A673 (cell line): ENCODE measurements around the gene XAB2. TPM values are rescaled to one million over a fixed set of nuclear protein-coding genes. Genes with fewer than 3 reads are reported as not detected.

Source experiments
- BruUV-seq: library from RNA; stranded (reverse); fragments of 400-500 nt; replicated peaks from 2 replicates; lab custom pipeline; 2021; lab: Mats Ljungman, UMichigan
- CTCF ChIA-PET: fragments of 300-600 bp; sonication (Branson Sonifier 250); formaldehyde crosslinking; loops from one replicate; lab custom pipeline; 2022; ENCODE audit warnings: antibody characterized with exemption; lab: Charles Lee
- POLR2A ChIA-PET: fragments of 300-600 bp; sonication (Branson Sonifier 250); formaldehyde crosslinking; loops from one replicate; lab custom pipeline; 2022; ENCODE audit warnings: antibody characterized with exemption; ENCODE audit not compliant: low non-redundant PET; lab: Charles Lee
- DNase-seq: peaks from one replicate; pipeline ENCODE4 v3.0.0-alpha.2; 2015; ENCODE audit warnings: low spot score
- H3K27ac ChIP-seq: fragments of 200-600 bp; sonication (generic); 2 replicates; pipeline ENCODE4 v1.5.1; 2016; ENCODE audit warnings: mixed run types, low read depth, mild to moderate bottlenecking, mixed read lengths, antibody characterized with exemption, low read length; ENCODE audit not compliant: poor library complexity, severe bottlenecking
- H3K27me3 ChIP-seq: fragments of 200-600 bp; sonication (generic); replicated peaks from 2 replicates; pipeline ENCODE4 v1.6.1; 2017; ENCODE audit warnings: mixed run types, low read depth, mild to moderate bottlenecking, mixed read lengths, antibody characterized with exemption, low read length; ENCODE audit not compliant: insufficient read depth, poor library complexity
- H3K36me3 ChIP-seq: fragments of 200-600 bp; sonication (generic); 2 replicates; pipeline ENCODE4 v1.6.1; 2016; ENCODE audit warnings: mixed run types, mild to moderate bottlenecking, mixed read lengths, antibody characterized with exemption, low read length; ENCODE audit not compliant: insufficient read depth, poor library complexity, severe bottlenecking
- H3K4me1 ChIP-seq: fragments of 200-600 bp; sonication (generic); 2 replicates; pipeline ENCODE4 v1.6.1; 2017; ENCODE audit warnings: mixed run types, mild to moderate bottlenecking, mixed read lengths, antibody characterized with exemption, low read length; ENCODE audit not compliant: insufficient read depth, poor library complexity, severe bottlenecking
- H3K4me3 ChIP-seq: fragments of 200-600 bp; sonication (generic); 2 replicates; pipeline ENCODE4 v1.5.1; 2016; ENCODE audit warnings: low read depth, mixed run types, mild to moderate bottlenecking, mixed read lengths, low read length; ENCODE audit not compliant: poor library complexity, severe bottlenecking
- H3K9me3 ChIP-seq: fragments of 200-600 bp; sonication (generic); 2 replicates; pipeline ENCODE4 v1.6.1; 2016; ENCODE audit warnings: mixed run types, low read depth, mild to moderate bottlenecking, mixed read lengths, antibody characterized with exemption, low read length; ENCODE audit not compliant: poor library complexity, severe bottlenecking
- EZH2 ChIP-seq: fragments of 200-600 bp; sonication (generic); IDR thresholded peaks from 2 replicates; pipeline ENCODE4 v1.6.1; 2017; ENCODE audit warnings: borderline replicate concordance, low read depth, mild to moderate bottlenecking, mixed read lengths, antibody characterized with exemption, low read length; ENCODE audit not compliant: poor library complexity, severe bottlenecking
- intact Hi-C: fragments of 100-400 bp; cut with micrococcal nuclease; formaldehyde crosslinking; loops from one replicate; pipeline ENCODE4 v1.10.0; 2022; ENCODE audit not compliant: unreplicated experiment
- total RNA-seq: library from RNA; stranded (reverse); gene quantifications from 2 replicates; pipeline ENCODE4 v1.2.3, GENCODE V29; 2021
- TF ChIP-seq, protein P1 (sequence below): fragments of 300-800, 200-600 bp; sonication (generic); conservative IDR thresholded peaks from 2 replicates; pipeline ENCODE4 v1.5.1; 2017; ENCODE audit warnings: low read depth, mild to moderate bottlenecking, antibody characterized with exemption, low read length, moderate library complexity, mixed read lengths

Gene XAB2
- total RNA-seq, 1 experiment from 2014 or later: 46.8 TPM

DNA sequence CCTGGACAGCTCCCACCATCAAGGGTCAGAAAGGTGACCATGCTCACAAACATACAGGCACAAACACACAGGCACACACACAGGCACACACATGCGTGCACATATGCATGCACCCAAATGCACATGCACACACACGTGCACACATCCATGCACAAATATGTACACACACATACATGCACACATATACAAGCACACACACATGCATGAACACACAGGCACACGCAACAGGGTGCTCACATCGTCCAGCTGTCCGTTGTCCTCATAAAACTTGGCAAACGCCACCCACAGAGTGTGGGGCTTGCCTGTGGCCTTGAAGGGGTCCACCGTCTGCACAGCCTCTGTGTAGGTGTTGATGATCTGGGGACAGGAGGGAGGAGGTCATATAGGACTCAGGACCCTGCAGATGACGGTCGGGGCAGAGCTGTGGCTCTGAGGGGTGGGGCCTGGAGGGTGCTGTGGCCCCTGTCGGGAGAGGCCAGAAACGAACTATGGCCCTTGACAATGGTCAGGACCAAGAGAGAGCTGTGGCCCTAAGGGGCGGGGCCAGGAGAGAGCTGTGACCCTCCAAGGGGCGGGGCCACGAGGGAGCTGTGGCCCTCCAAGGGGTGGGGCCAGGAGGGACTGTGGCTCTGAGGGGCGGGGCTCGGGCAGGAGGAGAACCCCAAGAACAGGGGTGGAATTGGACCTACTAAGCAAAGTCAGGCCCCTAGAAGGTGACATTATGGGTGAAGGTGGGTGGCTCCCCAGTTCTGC lies 6.2 kb downstream of the XAB2 start:
- ChIA-PET CTCF (no interaction called here), POLR2A (no interaction called here)
- no TSS peak for BruUV-seq
- Histone ChIP-seq H3K36me3 (peaks cover 31% of the 10 kb centered on the region), H3K27ac (no peak overlapping the region), H3K4me3 (no peak overlapping the region), H3K4me1 (no peaks in the 10 kb centered on the region), H3K27me3 (no peaks in the 10 kb centered on the region), H3K9me3 (no peaks in the 10 kb centered on the region)
- TF ChIP-seq, protein P1, sequence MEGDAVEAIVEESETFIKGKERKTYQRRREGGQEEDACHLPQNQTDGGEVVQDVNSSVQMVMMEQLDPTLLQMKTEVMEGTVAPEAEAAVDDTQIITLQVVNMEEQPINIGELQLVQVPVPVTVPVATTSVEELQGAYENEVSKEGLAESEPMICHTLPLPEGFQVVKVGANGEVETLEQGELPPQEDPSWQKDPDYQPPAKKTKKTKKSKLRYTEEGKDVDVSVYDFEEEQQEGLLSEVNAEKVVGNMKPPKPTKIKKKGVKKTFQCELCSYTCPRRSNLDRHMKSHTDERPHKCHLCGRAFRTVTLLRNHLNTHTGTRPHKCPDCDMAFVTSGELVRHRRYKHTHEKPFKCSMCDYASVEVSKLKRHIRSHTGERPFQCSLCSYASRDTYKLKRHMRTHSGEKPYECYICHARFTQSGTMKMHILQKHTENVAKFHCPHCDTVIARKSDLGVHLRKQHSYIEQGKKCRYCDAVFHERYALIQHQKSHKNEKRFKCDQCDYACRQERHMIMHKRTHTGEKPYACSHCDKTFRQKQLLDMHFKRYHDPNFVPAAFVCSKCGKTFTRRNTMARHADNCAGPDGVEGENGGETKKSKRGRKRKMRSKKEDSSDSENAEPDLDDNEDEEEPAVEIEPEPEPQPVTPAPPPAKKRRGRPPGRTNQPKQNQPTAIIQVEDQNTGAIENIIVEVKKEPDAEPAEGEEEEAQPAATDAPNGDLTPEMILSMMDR: no peak
- no peak for TF ChIP-seq EZH2
- no peak for DNase-seq
- intact Hi-C loops: no loop called here

DNA sequence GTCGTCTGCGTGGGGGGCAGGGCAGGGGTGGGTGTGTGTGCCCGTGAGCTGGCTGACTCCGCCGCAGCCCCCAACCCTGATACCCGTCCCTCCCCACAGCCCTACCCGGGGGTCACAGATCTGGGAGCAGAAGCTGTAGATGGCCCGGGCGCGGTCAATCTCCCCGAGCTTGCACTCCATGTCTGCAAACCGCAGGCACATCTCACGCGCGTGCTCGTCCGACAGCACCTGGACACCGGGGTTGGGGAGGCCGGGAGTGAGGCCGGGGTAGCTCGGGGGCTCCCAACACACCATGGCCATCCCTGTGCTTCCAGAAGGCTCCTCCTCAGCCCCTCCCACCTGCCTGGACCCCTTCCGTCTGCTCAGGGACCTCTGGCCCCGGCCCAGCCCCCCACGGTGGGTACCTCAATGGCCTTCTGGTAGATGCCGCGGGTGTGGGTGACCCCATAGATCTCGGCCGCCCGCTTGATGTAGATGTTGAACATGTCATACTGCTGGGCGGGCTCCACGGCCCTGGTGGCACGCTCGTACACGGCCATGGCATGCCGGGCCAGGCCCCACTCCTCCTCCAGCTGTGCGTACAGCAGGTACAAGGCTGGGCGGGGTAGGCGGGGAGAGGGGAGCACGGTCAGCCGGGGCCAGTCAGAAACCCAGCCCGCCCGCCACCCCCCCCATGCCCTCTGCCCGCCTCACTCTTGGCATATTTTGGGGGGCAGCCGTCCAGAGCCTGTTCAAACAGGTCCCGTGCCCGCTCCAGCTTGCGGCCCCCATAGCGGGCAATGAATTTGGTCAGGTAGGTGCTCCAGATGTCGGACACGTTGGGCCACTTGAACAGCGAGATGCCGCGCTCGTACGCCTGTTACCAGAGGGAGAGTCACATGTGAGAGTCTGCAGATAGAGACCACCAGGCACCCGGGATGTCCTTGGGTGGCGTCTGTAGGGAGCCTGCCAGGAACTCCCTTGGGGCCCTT lies 8.6 kb downstream of the XAB2 start:
- CTCF ChIA-PET: no interaction called here
- DNase-seq: no peak
- H3K4me1 ChIP-seq: no peaks in the 10 kb centered on the region
- no peak overlapping the region for H3K4me3 ChIP-seq
- TF ChIP-seq EZH2: no peak
- TF ChIP-seq, protein P1: no peak
- H3K27me3 ChIP-seq: no peaks in the 10 kb centered on the region
- no peaks in the 10 kb centered on the region for H3K9me3 ChIP-seq
- no TSS peak for BruUV-seq
- no peak overlapping the region for H3K27ac ChIP-seq
- peaks cover 25% of the 10 kb centered on the region for H3K36me3 ChIP-seq
- intact Hi-C loops: no loop called here
- POLR2A ChIA-PET: no interaction called here

DNA sequence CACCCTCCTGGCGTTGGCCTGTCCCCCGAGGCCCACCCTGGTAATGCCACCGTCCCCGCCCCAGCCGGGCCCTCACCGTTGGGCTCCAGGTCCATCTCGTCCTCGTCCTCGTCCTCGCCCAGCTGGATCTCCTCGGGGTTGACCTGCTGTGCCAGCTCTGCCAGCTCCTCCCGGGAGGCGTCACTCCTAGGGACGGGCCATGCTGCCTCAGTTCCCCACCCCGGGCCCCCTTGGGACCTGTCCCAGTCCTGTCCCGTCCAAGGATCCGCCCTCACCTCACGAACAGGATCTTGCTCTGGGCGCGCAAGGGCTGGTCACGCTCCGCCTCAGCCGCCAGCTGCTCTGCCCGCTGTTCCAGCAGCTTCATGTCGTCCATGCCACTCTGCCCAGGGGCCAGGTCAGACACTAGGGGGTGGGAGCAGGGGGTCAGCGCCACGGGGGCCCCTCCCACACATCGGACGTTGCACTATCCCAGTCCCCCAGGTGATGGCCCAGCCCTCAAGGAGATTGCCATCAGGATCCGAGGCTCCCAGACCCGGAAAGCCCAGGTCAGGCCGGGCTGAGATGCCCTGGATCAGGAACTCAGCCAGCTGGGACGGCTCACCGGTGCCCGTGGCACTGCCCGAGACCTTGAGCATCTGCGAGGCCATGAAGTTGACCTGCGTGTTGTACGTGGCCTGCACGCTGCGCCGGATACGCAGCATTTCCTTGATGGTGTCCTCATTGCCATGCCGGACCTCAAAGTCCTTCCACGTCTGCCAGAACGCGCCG lies 9.5 kb downstream of the XAB2 start:
- Histone ChIP-seq H3K27ac (no peak overlapping the region), H3K27me3 (no peaks in the 10 kb centered on the region), H3K36me3 (peaks cover 23% of the 10 kb centered on the region), H3K9me3 (no peaks in the 10 kb centered on the region), H3K4me3 (no peak overlapping the region), H3K4me1 (no peaks in the 10 kb centered on the region)
- TSS peak; percentile 65 for BruUV-seq
- CTCF ChIA-PET: no interaction called here
- intact Hi-C loops: no loop called here
- TF ChIP-seq EZH2: no peak
- TF ChIP-seq, protein P1: no peak
- no peak for DNase-seq
- POLR2A ChIA-PET: no interaction called here
